DMS114 treated with DMSO at 0.1 percent for 48 hours (cell line): Measurements from ENCODE around the gene DLG2.
"Not testable (repeated sequence)": the region's sequence is repeated elsewhere in the genome, so short reads cannot be mapped to it uniquely, and the experiment has no call there.

Source experiments
- DNase-seq: peaks from one replicate; lab custom pipeline; 2025; ENCODE audit not compliant: unreplicated experiment; lab: John Stamatoyannopoulos, UW

DLG2 gene

DNA sequence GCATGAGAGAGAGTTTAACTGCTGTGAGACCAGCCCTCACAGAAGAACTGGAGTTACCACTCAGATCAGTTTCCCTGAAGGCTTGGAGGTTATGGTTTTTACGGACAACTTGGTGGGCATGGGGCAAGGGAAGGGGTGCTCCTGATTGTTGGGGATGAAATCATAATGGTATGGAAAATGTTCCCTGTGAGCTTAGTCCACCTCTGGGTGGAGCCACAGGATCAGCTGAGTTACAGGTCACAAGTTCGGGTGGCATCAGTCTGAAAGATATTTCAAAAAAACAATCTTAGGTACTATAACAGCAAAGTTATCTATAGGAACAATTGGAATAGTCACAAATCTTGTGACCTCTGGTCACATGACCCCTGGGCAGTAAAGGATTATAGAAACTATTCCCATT is 162.9 kb downstream of the DLG2 start:
- no peak for DNase-seq

DNA sequence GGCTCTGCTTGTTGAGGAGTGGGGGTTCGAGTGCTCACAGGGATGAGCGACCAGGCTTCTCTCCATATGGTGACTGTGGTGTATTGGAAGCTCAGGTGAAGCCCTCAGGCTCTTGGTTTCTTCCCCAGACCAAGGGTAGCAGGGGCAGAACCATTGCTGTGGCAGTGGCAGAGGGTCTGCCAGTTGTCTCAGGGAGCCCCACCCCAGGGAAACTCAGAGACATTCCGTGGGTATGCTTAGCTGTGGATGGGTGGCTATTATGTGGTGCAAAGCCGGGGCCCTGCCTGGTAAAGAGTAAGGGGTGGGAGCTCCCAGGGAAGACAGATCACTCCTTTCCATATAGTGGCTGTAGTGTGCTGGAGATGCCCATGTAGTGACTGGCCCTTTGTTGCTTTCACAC is 167.8 kb downstream of the DLG2 start:
- no peak for DNase-seq

DNA sequence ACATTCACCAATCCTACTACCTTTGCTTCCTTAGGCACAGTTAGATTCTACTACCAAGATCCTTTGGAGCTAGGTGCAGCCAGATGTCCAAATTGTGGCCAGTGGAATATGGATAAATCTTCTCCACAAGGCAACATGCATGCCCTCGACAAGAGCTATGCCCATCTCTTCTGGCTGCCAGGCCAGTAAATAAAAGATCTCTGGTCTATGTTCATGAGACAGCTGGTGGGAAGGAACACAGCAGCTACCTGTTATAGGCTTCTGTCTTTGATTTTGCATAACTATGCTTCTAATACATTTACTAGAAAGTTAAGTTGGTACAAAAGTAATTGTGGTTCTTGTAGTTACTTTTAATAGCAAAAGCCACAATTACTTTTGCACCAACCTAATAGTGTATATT is 182.7 kb downstream of the DLG2 start:
- no peak for DNase-seq

- no peak for DNase-seq
Measured at GRCh38 chr11:85440273-85440672, 186.9 kb downstream of the DLG2 start.

GRCh38 chr11:85438328-85438727 is 188.8 kb downstream of the DLG2 start:
- DNase-seq = no peak

- no peak for DNase-seq
Measured at GRCh38 chr11:85431319-85431718, 195.8 kb downstream of the DLG2 start.

DNA sequence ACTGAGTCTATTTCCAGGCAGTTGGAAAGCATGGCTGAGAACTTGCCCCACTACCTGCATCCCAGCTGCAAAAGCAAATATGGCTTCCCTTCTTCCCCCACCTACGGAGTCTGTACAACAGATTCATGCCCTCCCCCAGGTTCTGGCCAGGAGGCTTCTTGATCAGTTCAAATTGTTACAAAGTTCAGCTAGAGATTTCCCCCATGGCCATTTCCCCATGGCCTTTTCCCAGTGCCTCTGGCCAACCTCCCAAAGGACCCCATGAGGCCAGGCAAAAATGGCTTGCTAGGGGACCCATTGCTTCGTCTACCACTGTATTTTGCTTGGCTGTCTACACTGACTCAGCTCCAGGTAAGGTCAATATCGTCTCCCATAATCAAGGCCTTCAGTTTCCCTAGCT is 203.3 kb downstream of the DLG2 start:
- no peak for DNase-seq

- DNase-seq = no peak
Measured at GRCh38 chr11:85423316-85423715, 203.8 kb downstream of the DLG2 start.

GRCh38 chr11:85414175-85414574 is 213.0 kb downstream of the DLG2 start:
- no peak for DNase-seq

GRCh38 chr11:85407648-85408047 is 219.5 kb downstream of the DLG2 start:
- no peak for DNase-seq

DNA sequence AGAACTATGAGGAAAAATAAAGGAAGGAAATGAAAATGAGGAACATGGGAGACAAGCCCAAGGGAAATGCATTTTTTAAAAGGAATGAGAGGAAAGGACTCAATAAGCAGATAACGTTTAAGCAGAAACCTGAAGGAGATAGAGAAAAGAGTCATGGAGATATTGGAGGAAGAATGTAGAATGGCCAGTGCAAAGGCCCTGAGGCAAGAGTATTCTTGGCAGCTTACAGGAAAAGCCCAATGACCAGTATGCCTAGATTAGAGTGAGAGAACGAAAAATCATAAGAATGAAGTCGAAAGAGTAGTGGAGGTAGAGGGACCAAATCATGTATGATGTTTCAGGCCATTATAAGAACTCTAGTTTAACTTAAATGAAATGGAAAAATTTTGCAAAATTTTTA is 220.3 kb downstream of the DLG2 start:
- no peak for DNase-seq

GRCh38 chr11:85406316-85406715 is 220.8 kb downstream of the DLG2 start:
- no peak for DNase-seq

DNA sequence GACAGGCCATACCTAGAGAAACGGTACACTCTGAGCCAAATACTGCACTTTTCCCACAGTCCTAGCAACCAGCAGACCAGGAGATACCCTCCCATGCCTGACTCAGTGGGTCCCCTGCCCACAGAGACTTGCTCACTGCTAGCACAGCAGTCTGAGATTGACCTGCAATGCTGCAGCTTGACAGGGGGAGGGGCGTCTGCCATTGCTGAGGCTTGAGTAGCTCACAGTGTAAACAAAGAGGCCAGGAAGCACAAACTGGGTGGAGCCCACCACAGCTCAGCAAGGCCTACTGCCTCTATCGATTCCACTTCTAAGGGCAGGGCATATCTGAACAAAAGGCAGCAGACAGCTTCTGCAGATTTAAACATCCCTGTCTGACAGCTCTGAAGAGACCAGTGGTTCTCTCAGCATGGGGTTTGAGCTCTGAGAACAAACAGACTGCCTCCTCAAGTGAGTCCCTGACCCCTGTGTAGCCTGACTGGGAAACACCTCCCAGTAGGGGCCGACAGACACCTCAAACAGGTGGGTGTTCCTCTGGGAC is 231.6 kb downstream of the DLG2 start:
- DNase-seq = not testable (repeated sequence)

- no peak for DNase-seq
Measured at GRCh38 chr11:85394283-85394682, 232.9 kb downstream of the DLG2 start.

DNA sequence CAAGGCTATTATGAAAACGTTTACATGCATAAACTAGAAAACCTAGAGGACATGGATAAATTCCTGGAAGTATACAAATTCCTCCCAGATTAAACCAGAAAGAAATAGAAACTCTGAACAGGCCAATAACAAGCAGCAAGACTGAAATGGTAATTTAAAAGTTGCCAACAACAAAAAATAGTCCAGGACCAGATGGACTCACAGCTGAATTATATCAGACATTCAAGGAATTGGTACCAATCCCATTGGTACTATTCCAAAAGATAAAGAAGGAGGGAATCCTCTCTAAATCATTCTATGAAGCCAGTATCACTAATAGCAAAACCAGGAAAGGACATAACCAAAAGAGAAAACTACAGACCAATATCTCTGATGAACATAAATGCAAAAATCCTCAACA is 236.0 kb downstream of the DLG2 start:
- no peak for DNase-seq

- DNase-seq = no peak
Measured at GRCh38 chr11:85385547-85385946, 241.6 kb downstream of the DLG2 start.

GRCh38 chr11:85385111-85385510 is 242.0 kb downstream of the DLG2 start:
- no peak for DNase-seq

DNA sequence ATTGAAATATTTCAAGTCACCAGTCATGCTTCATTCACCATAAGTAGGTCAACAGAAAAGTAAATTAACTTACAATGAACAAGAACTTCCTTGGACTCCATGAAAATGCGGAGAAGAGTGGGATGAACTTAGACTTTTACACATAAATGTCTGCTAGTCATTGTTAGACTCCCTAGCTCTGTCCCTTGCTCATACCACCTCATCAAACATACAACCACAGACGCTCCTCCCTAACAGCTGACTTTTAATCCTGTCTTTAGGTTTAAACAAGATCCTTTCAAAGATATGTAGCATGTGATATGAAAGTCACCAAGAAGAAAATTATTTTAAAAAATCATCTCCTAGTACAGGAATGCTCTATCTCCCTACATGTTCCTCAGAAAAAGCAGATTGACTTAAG is 248.1 kb downstream of the DLG2 start:
- DNase-seq = no peak

GRCh38 chr11:85377901-85378300 is 249.2 kb downstream of the DLG2 start:
- DNase-seq = no peak

DNA sequence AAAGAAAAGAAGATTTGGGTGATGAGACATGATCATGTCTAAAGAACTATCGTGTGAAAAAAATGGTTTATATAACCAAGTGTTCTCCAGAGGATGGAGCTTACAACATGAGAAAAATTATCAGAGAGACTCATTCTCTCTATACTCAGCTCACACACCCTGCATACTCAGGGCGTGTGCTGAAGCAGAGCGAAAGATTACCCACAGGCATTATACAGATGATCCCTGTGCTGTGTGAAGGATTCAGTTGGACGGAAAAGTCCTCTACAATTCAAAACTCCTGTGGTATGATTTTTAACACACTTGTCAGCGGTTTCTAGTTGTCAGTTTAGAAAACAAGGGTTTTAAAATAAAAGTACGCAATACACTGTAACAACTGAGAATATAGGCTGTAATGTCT is 267.3 kb downstream of the DLG2 start:
- DNase-seq = no peak

GRCh38 chr11:85355921-85356320 is 271.2 kb downstream of the DLG2 start:
- no peak for DNase-seq

DNA sequence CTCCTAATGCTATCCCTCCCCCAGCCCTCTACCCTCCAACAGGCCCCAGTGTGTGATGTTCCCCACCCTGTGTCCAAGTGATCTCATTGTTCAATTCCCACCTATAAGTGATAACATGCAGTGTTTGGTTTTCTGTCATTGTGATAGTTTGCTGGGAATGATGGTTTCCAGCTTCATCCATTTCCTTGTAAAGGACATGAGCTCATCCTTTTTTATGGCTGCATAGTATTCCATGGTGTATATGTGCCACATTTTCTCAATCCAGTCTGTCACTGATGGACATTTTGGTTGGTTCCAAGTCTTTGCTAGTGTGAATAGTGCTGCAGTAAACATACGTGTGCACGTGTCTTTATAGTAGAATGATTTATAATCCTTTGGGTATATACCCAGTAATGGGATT is 277.6 kb downstream of the DLG2 start:
- not testable (repeated sequence) for DNase-seq

GRCh38 chr11:85348945-85349344 is 278.2 kb downstream of the DLG2 start:
- no peak for DNase-seq

DNA sequence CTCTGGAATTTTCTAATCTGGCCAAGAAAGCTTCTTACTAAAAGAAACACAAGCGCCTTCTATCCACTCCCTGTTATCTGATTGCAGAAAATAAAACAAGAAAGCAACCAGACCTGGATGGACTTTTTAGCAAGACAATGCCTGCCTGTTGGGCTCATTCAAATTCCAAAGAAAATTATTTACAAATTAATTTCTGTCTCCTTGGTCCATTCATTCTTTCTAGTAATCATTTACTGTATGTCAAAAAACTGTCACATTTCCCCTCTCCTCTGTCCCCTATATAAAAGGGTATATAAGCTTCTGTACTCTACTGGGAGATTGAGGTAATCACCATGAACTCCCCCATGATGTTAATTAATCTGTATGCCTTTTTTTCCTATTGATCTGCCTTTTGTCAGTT is 279.9 kb downstream of the DLG2 start:
- no peak for DNase-seq
